T-helper 1 cell (primary cell): ENCODE measurements around the gene BRSK2.

Experiments used
- DNase-seq, 5 donors: peaks; one replicate each; pipeline ENCODE4 v3.0.0-alpha.2; 2012 to 2020

The BRSK2 gene

GRCh38 chr11:1469911-1470680 lies 80.4 kb downstream of the BRSK2 start:
- no peak for DNase-seq

- DNase-seq, result no peak
Measured at GRCh38 chr11:1470681-1471611, 81.2 kb downstream of the BRSK2 start.

DNA sequence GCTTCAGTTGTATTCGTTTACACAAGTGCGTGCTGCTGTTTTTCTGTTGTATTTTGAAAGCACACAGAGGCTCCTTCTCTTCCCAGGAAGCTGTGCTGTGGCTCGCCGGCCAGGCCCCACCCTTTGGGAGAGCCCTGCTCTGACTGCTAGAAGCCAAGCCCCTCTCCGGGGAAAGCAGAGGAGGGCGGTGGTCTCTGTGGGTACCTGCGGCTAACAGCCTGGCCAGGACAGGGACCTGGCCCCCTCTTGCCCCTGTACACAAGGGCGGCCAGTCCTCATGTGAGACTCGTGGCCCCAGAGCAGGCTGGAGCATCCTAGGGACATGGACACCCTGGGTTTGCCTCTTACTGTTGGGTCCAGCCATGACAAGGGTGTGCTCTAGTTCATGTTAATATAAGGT lies 82.0 kb downstream of the BRSK2 start:
- no peak for DNase-seq

GRCh38 chr11:1472180-1473005 lies 82.7 kb downstream of the BRSK2 start:
- no peak for DNase-seq

DNA sequence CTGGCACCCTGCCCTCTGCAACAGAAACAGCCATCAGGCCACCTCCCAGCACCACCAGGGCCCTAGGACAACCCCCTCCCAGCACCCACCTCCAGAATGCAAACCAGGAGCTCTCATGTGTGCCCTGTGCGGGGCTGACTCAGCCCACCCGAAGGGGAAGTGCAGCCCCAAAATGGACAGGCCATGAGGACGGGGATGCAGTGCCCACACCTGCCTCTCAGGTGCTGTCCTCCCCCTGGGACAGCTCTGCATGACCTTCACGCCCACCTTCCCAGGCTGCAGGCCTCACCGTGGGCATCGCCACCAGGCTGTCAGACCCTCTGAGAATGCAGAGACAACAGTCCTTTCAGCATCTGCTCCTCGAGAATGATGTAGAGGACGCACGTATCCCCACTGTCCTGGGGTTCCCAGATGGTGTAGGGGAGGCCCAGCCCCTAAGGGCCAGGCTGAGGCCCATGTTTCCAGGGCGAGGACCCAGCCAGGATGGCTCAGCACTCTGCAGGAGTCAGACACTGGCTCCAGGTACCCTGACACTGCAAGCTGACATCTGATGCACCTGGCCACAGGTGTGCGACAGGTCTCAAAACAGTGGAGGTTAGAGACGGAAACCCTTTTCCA lies 83.4 kb downstream of the BRSK2 start:
- DNase-seq, result no peak

DNA sequence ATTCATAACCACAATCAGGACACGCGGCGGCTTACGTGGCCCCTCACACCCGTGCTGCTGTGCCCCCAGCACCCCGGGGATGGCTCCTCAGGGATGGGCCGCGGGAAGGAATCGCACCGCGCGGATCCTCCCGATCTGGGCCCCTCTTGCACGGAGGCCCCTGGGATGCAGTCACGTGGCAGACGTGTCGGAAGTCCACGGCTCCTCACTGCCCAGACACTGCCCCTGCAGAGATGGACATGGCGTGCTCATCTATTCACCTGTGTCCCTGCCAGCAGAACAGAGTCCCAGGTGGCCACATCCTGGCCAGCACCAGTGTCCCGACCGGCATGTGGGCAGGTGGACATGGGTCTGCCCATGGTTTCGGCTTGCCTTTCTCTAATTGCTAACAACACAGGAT lies 84.1 kb downstream of the BRSK2 start:
- no peak for DNase-seq

DNA sequence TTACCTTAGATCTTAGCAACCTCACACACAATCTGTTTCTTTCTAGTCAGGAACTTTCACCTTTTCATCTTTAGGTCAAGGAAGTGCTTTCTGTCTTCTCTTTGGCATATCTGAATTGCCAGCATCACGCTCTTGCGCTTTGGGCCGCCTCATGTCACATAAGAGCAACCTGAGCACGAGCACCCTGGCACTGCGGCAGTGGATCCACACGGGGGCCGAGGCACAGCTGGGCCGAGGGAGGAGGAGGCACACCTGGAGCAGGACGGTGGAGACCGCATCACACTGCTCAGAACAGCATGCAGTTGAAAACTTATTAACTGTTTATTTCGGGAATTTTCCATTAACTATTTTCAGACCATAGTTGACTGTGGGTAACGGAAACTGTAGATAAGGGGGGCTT lies 86.1 kb downstream of the BRSK2 start:
- DNase-seq, result no peak

DNA sequence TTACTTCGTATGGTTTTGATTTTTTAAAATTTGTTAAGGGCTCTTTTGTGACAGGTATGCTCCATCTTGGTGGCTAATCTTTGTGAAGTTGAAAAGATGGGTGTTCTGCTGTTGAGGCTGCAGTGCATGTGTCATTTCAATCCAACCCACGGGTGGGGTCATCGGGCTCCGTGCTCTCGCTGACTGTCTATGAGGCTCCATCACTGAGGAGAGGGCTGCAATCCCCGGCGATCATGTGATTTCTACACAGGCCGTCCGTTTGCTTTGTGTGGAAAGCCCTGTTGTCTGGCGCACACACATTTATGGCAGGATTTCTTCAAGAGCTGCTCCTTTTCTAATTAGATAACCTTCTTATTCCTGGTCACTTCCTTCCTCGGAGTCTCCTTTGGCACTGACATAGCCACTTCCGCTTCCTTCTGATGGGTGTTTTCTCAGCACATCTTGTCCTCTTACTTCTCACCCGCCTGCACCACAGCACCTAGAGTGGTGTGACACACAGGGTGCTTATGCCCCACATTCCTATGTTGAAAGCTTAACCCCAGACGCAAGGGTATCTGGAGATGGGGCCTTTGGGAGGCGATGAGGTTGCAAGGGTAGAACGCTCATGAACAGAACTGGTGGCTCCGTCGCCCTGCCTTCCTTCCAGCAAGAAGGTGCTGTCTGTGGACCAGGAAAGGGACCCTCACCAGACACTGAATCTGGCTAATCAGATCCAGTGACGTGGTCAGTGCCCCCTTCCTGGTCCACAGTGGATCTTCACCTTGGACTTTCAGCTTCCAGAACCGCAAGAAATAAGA lies 87.4 kb downstream of the BRSK2 start:
- no peak for DNase-seq

- no peak for DNase-seq
Measured at GRCh38 chr11:1478011-1478410, 88.3 kb downstream of the BRSK2 start.

DNA sequence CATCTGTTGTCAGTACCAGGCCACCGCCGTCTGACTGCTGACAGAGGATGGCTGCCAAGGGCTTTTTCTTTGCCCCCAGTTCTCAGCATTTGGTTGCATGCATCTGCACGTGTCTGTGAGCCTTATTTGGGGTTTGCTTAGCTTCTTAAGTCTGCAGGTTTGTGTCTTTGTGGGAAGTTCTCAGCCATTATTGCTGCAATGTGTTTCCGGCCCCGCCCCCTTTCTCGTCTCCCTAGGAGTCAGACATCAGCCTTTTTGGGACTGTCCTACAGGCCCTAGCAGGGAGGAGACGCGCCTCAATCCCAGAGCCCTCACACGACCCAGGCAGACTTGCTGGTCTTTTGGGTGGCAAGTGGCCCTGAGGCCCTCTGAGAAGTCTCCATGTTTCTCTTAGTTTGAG lies 88.8 kb downstream of the BRSK2 start:
- DNase-seq, result no peak

GRCh38 chr11:1479006-1479677 lies 89.4 kb downstream of the BRSK2 start:
- no peak for DNase-seq

DNA sequence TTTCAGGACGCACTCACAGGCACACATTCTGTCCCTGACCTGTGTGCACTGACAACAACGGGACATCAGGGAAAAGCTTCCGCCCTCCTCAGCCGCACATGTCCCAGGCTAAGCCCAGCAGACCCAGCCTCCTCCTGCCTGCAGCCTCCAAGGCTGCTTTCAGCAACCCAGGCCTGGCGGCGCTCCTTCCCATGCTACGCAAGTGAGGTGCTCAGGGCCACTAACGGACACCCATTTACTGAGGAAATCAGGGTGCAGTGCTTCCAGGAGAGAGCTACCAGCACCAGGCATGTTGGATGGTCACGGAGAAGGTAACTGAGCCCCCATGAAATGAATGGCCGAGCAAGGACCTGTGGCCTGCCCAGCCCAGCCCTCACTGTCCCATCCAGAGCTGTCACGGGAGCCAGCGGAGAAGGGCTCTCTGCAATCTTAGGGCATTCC lies 90.0 kb downstream of the BRSK2 start:
- DNase-seq, result no peak

DNA sequence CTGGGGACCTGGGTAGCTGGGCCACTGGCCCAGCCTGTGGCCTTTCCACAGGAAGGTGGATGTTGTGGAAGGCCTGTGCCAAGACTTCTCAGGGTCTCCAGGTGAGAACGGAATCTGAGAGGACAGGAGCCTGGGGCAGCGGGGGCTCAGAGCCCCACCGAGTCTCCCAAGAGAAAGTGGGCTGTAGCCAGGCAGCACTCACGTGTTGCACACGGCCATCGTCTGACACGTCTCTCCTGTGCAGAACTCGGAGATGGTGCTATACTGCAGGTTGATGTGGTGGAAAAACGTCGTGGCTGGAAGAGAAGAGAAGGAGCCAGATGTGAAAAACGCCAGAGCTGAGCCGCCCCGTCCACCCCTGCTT lies 90.4 kb downstream of the BRSK2 start:
- DNase-seq, result no peak

- no peak for DNase-seq
Measured at GRCh38 chr11:1480555-1481482, 91.1 kb downstream of the BRSK2 start.

GRCh38 chr11:1481483-1481825 lies 91.7 kb downstream of the BRSK2 start:
- DNase-seq, result no peak

DNA sequence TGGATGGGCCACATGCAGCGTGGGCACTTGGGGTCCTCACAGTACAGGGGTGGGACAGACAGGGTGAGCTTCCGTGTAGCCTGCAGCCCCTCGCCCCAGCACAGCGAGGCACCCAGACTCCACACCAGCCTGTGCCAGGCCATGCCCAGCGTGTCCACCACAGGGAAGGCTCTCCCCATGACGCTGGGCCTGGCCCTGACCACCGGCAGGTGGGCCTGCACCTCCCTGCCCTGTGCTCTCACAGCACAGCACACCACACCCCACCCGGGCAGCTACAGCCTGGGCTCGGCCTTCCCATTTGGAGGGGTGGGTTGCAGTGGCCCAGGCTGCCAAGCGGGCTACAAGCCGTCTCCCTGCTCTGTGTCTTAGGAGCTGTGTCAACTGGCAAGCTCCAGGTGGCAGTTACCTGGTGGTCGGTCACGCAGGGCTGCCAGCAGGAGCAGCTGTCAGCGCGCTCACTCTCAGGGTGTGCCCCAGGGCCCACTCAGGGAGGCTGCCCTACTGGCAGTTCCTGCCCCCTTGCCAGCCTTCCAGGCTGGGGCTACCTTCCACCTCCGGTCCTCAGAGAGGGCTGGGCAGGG lies 92.2 kb downstream of the BRSK2 start:
- DNase-seq, result no peak

DNA sequence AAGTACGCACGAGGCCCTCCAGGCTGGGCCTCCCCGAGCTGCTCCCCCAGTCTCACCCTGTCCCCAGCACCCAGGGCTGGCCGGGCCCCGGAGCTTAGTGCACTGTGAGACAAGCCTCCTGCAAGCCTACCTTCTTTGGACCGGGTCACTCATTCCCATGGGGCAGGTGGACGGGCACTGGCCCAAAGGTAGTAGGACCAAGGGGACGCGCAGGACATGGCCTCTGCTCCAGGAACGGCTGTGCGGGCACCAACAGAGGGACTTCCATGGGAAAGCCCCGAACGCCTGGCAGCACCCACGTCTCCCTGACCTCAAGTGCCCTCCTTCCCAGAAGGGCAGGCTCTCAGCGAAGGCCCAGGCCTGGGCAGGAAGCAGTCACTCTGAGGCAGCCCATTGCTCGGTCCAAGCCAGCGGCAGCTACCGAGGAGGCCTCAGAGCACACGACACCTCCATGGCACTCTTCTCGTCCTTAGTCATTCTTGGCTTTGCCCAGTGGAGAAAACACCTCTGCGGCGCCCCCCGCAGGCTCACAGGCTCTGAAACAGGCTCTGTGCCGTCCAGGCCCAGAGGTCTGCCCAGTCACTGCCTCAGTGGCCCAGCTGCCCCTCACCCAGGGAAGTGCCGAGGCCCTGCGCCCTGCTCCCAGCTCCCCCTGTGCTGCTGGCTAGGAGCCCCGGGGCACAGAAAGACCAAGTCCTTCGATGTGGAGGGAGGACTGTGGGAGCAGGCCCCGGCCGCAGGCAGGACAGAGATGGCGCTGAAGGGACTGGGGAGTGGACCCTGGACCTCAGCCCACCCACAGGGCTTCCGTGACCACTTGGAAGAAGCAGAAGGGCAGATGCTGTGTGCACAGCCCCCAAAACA lies 93.1 kb downstream of the BRSK2 start:
- no peak for DNase-seq

DNA sequence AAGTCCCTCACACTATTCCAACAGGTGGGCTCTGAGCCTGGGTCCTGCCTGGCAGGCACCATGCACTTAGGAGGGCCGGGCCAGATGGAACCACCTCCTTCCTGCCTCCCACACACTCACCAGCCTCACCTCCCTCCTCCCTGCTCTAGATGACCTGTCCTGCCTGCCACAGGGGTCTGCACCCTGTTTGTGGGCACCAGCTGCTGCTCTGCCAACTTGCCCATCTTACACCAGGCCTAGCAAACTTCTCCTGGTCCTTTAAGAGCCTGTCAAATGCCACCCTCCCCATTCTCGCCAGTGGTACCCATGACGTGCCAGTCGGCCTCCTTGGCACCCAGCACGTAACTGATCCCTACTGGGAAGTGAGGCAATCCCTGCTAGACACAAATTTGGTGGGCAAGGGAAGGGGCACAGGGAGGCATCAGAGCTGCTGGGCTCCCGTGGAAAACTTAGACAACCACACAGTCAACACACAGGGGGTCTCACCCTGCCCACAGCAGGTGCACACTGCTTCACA lies 93.8 kb downstream of the BRSK2 start:
- DNase-seq, result no peak
